CD8-positive, alpha-beta memory T cell (primary cell): Measurements from ENCODE around the gene KLHL2. TPM values are rescaled to one million over a fixed set of nuclear protein-coding genes. Genes with fewer than 3 reads are reported as not detected.
A peak's percentile ranks its signal among the peaks of the same experiment; 100 is the strongest.
"Not testable (repeated sequence)": the region's sequence is repeated elsewhere in the genome, so short reads cannot be mapped to it uniquely, and the experiment has no call there.

ENCODE experiments used
- CTCF ChIA-PET: fragments of 350-600 bp; sonication (Branson Sonifier 250); formaldehyde crosslinking; loops from one replicate; lab custom pipeline; 2021; ENCODE audit warnings: antibody characterized with exemption; lab: Charles Lee
- POLR2A ChIA-PET: fragments of 350-600 bp; sonication (Branson Sonifier 250); formaldehyde crosslinking; loops from one replicate; lab custom pipeline; 2021; ENCODE audit warnings: antibody characterized with exemption; lab: Charles Lee
- DNase-seq, 5 donors: peaks; one replicate each; pipeline versions ENCODE4 v3.0.0 to v3.0.0-alpha.2; 2020 to 2022; ENCODE audit warnings: mixed read lengths in 1 of 5
- H3K27ac ChIP-seq: one replicate; pipeline ENCODE4 v1.7.0; 2013; ENCODE audit warnings: low read depth, mild to moderate bottlenecking, low read length, moderate library complexity
- H3K27me3 ChIP-seq: 2 replicates; pipeline ENCODE4 v1.7.0; 2013; ENCODE audit warnings: low read length, mild to moderate bottlenecking; ENCODE audit not compliant: insufficient read depth, poor library complexity, severe bottlenecking
- H3K36me3 ChIP-seq: 2 replicates; pipeline ENCODE4 v1.7.0; 2013; ENCODE audit warnings: mild to moderate bottlenecking, low read length, moderate library complexity; ENCODE audit not compliant: insufficient read depth
- H3K4me1 ChIP-seq: 2 replicates; pipeline ENCODE4 v1.7.0; 2013; ENCODE audit warnings: mild to moderate bottlenecking, low read length, moderate library complexity; ENCODE audit not compliant: insufficient read depth
- H3K4me3 ChIP-seq: 2 replicates; pipeline ENCODE4 v1.7.0; 2013; ENCODE audit warnings: mild to moderate bottlenecking, low read length
- H3K9me3 ChIP-seq: 2 replicates; pipeline ENCODE4 v1.7.0; 2013; ENCODE audit warnings: mild to moderate bottlenecking, low read length
- H3K27ac Mint-ChIP-seq, 8 donors: one replicate each; pipeline ENCODE4 v1.8.0; 2020 to 2021; ENCODE audit warnings: mixed read lengths in 8 of 8, mild to moderate bottlenecking in 6 of 8, inconsistent platforms in 3 of 8, moderate library complexity in 3 of 8
- H3K27me3 Mint-ChIP-seq, 2 donors: one replicate each; pipeline ENCODE4 v1.8.0; 2020 to 2021; ENCODE audit warnings: mixed read lengths in 2 of 2, mild to moderate bottlenecking in 1 of 2, moderate library complexity in 1 of 2
- H3K36me3 Mint-ChIP-seq, 3 donors: one replicate each; pipeline ENCODE4 v1.8.0; 2020 to 2021; ENCODE audit warnings: mixed read lengths in 3 of 3, inconsistent platforms in 1 of 3, mild to moderate bottlenecking in 1 of 3
- H3K4me1 Mint-ChIP-seq, 3 donors: one replicate each; pipeline ENCODE4 v1.8.0; 2020 to 2021; ENCODE audit warnings: mixed read lengths in 3 of 3, inconsistent platforms in 1 of 3, mild to moderate bottlenecking in 1 of 3
- H3K4me3 Mint-ChIP-seq, 7 donors: one replicate each; pipeline ENCODE4 v1.8.0; 2020 to 2021; ENCODE audit warnings: mixed read lengths in 7 of 7, mild to moderate bottlenecking in 6 of 7, moderate library complexity in 4 of 7, inconsistent platforms in 2 of 7
- H3K9me3 Mint-ChIP-seq, 5 donors: one replicate each; pipeline ENCODE4 v1.8.0; 2020 to 2022; ENCODE audit warnings: mixed read lengths in 5 of 5, mild to moderate bottlenecking in 3 of 5, moderate library complexity in 2 of 5, inconsistent platforms in 1 of 5
- polyA plus RNA-seq: library from polyadenylated mRNA; unstranded; fragments of 300-500 nt; fragmentation: Illumina TruSeq; gene quantifications from one replicate; pipeline ENCODE4 v1.2.3, GENCODE V29; 2021
- total RNA-seq, 2 experiments: library from RNA; stranded (reverse); gene quantifications; one replicate each; pipeline ENCODE4 v1.2.3, GENCODE V29; 2021

The KLHL2 gene
- total and polyA plus RNA-seq, 3 experiments from 2014 or later = 5.2 to 25.9 (median 25.7) TPM

DNA sequence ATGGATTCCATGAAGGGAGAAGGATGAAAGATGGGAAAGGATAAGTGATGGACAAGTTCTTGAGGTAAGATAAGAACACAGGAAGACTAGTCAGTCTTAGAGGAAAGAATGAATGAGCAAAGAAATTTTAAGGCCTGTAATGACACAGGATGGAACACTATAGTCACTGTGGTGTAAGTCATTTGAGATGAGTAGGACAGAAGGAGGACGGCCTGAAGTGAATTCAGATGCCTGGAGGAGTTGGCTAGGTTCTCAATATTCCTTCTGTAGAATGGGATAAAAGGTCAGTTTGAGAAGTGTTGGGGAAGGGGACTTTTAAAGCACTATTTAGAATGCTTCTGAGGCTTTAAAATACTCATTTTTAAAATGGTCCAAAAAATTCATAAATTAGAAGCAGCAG lies 124.0 kb downstream of the KLHL2 start:
- CTCF ChIA-PET = no interaction called here
- H3K9me3 Mint-ChIP-seq = no peaks in the 10 kb centered on the region

GRCh38 chr4:165331823-165332222 lies 124.5 kb downstream of the KLHL2 start:
- H3K27ac ChIP-seq = no peak overlapping the region
- H3K9me3 ChIP-seq = no peaks in the 10 kb centered on the region
- DNase-seq = no peak
- H3K27me3 Mint-ChIP-seq = no peaks in the 10 kb centered on the region
- H3K4me1 ChIP-seq = peaks cover 22% of the 10 kb centered on the region
- peak overlapping the region in 4 of 8 donors; percentile 2 to 44 (median 16) for H3K27ac Mint-ChIP-seq
- peaks cover 3% of the 10 kb centered on the region for H3K36me3 ChIP-seq
- H3K4me3 Mint-ChIP-seq = peak overlapping the region in 1 of 7 donors; percentile 5
- H3K4me1 Mint-ChIP-seq = peaks cover 24 to 43% (median 32%) of the 10 kb centered on the region in 3 donors
- POLR2A ChIA-PET = no interaction called here
- peaks cover 4 to 36% (median 4%) of the 10 kb centered on the region in 3 donors for H3K36me3 Mint-ChIP-seq
- no peaks in the 10 kb centered on the region for H3K27me3 ChIP-seq
- no peaks in the 10 kb centered on the region for H3K9me3 Mint-ChIP-seq
- no peak overlapping the region for H3K4me3 ChIP-seq
- CTCF ChIA-PET = no interaction called here

More for the DNA sequence above, 124.0 kb downstream of the KLHL2 start:
- H3K27me3 Mint-ChIP-seq = no peaks in the 10 kb centered on the region
- no peak overlapping the region for H3K27ac ChIP-seq
- peak overlapping the region in 3 of 7 donors; percentile 12 to 49 (median 14) for H3K4me3 Mint-ChIP-seq
- peaks cover 4 to 33% (median 4%) of the 10 kb centered on the region in 3 donors for H3K36me3 Mint-ChIP-seq
- H3K36me3 ChIP-seq = no peaks in the 10 kb centered on the region
- H3K27me3 ChIP-seq = no peaks in the 10 kb centered on the region
- H3K4me1 ChIP-seq = peaks cover 24% of the 10 kb centered on the region
- no peak for DNase-seq
- no peaks in the 10 kb centered on the region for H3K9me3 ChIP-seq
- POLR2A ChIA-PET = no interaction called here
- peaks cover 25 to 43% (median 32%) of the 10 kb centered on the region in 3 donors for H3K4me1 Mint-ChIP-seq
- H3K4me3 ChIP-seq = no peak overlapping the region
- peak overlapping the region in 3 of 8 donors; percentile 44 to 87 (median 45) for H3K27ac Mint-ChIP-seq

GRCh38 chr4:165332502-165332901 lies 125.1 kb downstream of the KLHL2 start:
- H3K9me3 ChIP-seq = no peaks in the 10 kb centered on the region
- Mint-ChIP-seq H3K9me3 (no peaks in the 10 kb centered on the region), H3K36me3 (peaks cover 4 to 41% (median 4%) of the 10 kb centered on the region in 3 donors), H3K4me1 (peaks cover 25 to 46% (median 35%) of the 10 kb centered on the region in 3 donors), H3K4me3 (no peak overlapping the region), H3K27ac (peak overlapping the region in 2 of 8 donors; percentile 23 to 61), H3K27me3 (no peaks in the 10 kb centered on the region)
- no peaks in the 10 kb centered on the region for H3K27me3 ChIP-seq
- peaks cover 22% of the 10 kb centered on the region for H3K4me1 ChIP-seq
- DNase-seq = no peak
- POLR2A ChIA-PET = no interaction called here
- CTCF ChIA-PET = interaction anchor here (1.3 kb wide), 1 partner anchor 13 kb away, joined by 3 read pairs; no protein-coding TSS in a partner anchor
- H3K27ac ChIP-seq = no peak overlapping the region
- no peak overlapping the region for H3K4me3 ChIP-seq
- H3K36me3 ChIP-seq = peaks cover 10% of the 10 kb centered on the region

DNA sequence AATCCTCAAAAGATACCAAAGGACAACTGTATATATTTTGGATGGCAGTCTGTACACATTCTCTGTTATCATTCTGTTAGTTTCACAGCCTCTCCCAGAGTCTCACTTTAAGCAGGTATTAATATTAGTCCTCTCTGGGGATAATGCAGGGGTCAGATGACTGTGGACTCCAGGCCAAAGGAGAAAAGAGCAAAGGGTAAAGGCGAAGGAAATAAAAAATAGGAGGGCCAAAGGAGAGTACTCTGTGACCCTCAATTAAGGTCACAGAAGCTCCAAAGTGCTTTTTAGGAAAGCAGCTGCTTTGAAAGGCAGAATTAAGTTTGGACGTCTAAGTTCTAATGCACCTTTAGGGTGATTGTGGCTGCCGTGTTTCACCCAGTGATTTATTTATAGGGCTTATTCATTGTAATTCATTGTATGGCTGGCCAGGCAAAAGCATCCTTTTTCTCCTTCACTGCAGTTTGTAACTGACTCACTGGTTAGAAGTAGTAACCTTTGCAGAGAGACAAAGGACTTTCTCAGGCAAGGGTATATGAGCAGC lies 127.9 kb downstream of the KLHL2 start:
- Histone ChIP-seq H3K4me3 (no peak overlapping the region), H3K36me3 (peaks cover 24% of the 10 kb centered on the region), H3K4me1 (peaks cover 4% of the 10 kb centered on the region), H3K27ac (no peak overlapping the region), H3K27me3 (no peaks in the 10 kb centered on the region), H3K9me3 (no peaks in the 10 kb centered on the region)
- Mint-ChIP-seq H3K27me3 (no peaks in the 10 kb centered on the region), H3K9me3 (no peaks in the 10 kb centered on the region), H3K4me1 (peaks cover 25 to 41% (median 40%) of the 10 kb centered on the region in 3 donors), H3K4me3 (no peak overlapping the region), H3K36me3 (peaks cover 4 to 60% (median 4%) of the 10 kb centered on the region in 3 donors), H3K27ac (no peak overlapping the region)
- ChIA-PET CTCF (no interaction called here), POLR2A (no interaction called here)
- DNase-seq = no peak

DNA sequence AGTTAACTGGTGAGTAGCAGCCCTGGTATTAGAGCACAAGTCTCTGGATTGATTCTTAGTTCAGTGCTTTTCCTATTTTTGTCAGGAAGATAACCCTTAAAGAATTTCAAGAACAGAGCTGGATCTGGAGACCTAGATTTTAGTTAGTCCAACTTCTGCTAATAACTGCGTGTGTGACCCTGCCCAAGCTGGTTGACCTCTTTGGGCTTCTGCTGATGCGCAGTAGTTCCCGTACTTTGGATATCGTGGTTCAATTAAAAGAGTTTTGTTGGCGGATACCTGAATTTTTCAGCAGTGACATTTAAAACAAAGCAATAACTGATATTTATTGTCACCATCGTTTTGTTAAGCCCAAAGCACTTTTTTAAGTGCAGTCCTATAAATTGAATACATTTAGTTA lies 129.4 kb downstream of the KLHL2 start:
- Histone ChIP-seq H3K4me3 (no peak overlapping the region), H3K36me3 (peaks cover 24% of the 10 kb centered on the region), H3K9me3 (no peaks in the 10 kb centered on the region), H3K27me3 (no peaks in the 10 kb centered on the region), H3K4me1 (peaks cover 4% of the 10 kb centered on the region), H3K27ac (no peak overlapping the region)
- POLR2A ChIA-PET = no interaction called here
- Mint-ChIP-seq H3K4me1 (peaks cover 14 to 26% (median 25%) of the 10 kb centered on the region in 3 donors), H3K9me3 (no peaks in the 10 kb centered on the region), H3K4me3 (no peak overlapping the region), H3K27ac (peak overlapping the region in 1 of 8 donors; percentile 52), H3K27me3 (no peaks in the 10 kb centered on the region), H3K36me3 (peaks cover 0 to 61% (median 4%) of the 10 kb centered on the region in 3 donors)
- CTCF ChIA-PET = no interaction called here
- no peak for DNase-seq

- H3K27me3 ChIP-seq, H3K4me1 Mint-ChIP-seq, DNase-seq, H3K27ac ChIP-seq, H3K4me3 ChIP-seq, H3K9me3 Mint-ChIP-seq, POLR2A ChIA-PET, H3K27me3 Mint-ChIP-seq, H3K9me3 ChIP-seq, H3K4me1 ChIP-seq, H3K27ac Mint-ChIP-seq, H3K4me3 Mint-ChIP-seq: not testable (repeated sequence)
- H3K36me3 ChIP-seq = peaks cover 16% of the 10 kb centered on the region
- peaks cover 0 to 47% (median 5%) of the 10 kb centered on the region in 3 donors for H3K36me3 Mint-ChIP-seq
- CTCF ChIA-PET = interaction anchor here (0.7 to 1.4 kb wide), 2 partner anchors 215 to 1850 kb away, joined by 3 read pairs; no protein-coding TSS in a partner anchor
Measured at GRCh38 chr4:165342340-165342739, 135.0 kb downstream of the KLHL2 start.

- POLR2A ChIA-PET = no interaction called here
- Mint-ChIP-seq H3K27ac (no peak overlapping the region), H3K27me3 (no peaks in the 10 kb centered on the region), H3K4me3 (no peak overlapping the region), H3K9me3 (no peaks in the 10 kb centered on the region), H3K36me3 (peaks cover 0 to 39% (median 5%) of the 10 kb centered on the region in 3 donors), H3K4me1 (peaks cover 0 to under 1% (median 0%) of the 10 kb centered on the region in 3 donors)
- Histone ChIP-seq H3K9me3 (no peaks in the 10 kb centered on the region), H3K4me1 (no peaks in the 10 kb centered on the region), H3K4me3 (no peak overlapping the region), H3K27me3 (no peaks in the 10 kb centered on the region), H3K27ac (no peak overlapping the region), H3K36me3 (peaks cover 11% of the 10 kb centered on the region)
- CTCF ChIA-PET = interaction anchor here (1.0 to 1.4 kb wide), 2 partner anchors 213 to 216 kb away, joined by 3 to 7 read pairs; no protein-coding TSS in a partner anchor
- peak in 1 of 5 donors; percentile 8 for DNase-seq
Measured at GRCh38 chr4:165343353-165344191, 136.2 kb downstream of the KLHL2 start.
